ENCODE measurements around the gene STK40.
A peak's percentile ranks its signal among the peaks of the same experiment; 100 is the strongest.

STK40 gene, protein sequence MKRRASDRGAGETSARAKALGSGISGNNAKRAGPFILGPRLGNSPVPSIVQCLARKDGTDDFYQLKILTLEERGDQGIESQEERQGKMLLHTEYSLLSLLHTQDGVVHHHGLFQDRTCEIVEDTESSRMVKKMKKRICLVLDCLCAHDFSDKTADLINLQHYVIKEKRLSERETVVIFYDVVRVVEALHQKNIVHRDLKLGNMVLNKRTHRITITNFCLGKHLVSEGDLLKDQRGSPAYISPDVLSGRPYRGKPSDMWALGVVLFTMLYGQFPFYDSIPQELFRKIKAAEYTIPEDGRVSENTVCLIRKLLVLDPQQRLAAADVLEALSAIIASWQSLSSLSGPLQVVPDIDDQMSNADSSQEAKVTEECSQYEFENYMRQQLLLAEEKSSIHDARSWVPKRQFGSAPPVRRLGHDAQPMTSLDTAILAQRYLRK

DNA sequence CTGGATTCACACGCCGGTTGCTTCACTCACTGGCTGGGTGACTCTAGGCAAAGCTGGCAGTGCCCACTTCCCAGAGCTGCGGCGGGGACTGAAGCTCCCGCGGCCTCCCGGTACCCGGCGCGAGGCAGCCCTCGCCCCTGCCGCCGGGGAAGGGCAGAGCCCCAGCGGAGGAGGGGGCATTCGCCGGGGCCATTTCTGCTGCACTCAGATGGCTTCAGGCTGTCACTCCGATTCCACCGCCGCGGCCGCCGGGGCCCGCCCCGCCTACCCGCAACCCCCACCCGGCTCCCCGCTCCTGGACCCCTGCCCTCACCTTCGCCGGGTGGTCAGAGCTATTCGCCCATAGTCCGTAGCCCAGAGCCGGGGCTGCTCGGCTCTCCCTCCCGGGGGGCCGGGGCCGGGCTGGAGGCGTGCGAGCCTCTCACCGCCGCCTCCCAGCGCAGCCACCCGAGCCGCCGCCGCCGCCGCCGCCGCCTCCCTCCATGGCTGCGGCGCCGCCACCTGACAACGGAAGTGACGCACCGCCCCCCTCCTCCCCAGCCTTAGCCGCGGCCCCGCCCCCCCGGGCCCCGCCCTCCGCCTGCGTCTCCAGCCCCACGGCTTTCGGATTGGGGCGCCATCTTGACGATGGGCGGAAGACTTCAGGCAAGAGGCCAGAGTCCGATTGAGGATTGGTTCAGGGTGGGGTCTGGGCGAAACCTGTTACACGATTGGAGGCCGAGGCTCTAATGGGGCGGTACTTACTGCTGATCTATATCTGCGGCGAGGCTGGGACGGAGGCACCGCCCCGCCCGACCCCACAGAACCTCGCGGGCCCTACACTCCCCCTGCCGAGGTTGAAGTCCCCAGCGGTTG, at the start of gene STK40:
STK40 (minus strand) TSS at position 515 of the 855 bp plus-strand sequence. CDS start 24,592 bp downstream, outside the sequence.
- H3K36me3 ChIP-seq (ENCODE audit: insufficient read depth, low read depth, low read length), result peaks cover 3% of the 10 kb centered on the region; the same call in 1 of the 2 replicates
- no peaks in the 10 kb centered on the region for H3K9me3 ChIP-seq (ENCODE audit: insufficient read depth, low read depth, low read length)
- peak within 1 kb of the TSS; percentile 97 for H3K9ac ChIP-seq (ENCODE audit: low read depth, low read length)
- no peaks in the 10 kb centered on the region for H3K27me3 ChIP-seq (ENCODE audit: insufficient read depth, low read length)
- H3K4me1 ChIP-seq (ENCODE audit: insufficient read depth, low read length), result peaks cover 17% of the 10 kb centered on the region
- peak within 1 kb of the TSS; percentile 91 for H3K27ac ChIP-seq (ENCODE audit: low read length)
- peak within 1 kb of the TSS; percentile 96 for H3K4me3 ChIP-seq (ENCODE audit: low read length)

GRCh38 chr1:36433102-36433501, 47.4 kb upstream of the STK40 start:
- H3K4me3 ChIP-seq (ENCODE audit: low read length), result no peak overlapping the region
- no peak overlapping the region for H3K27ac ChIP-seq (ENCODE audit: low read length)
- no peaks in the 10 kb centered on the region for H3K9me3 ChIP-seq (ENCODE audit: insufficient read depth, low read depth, low read length)
- H3K9ac ChIP-seq (ENCODE audit: low read depth, low read length), result no peak overlapping the region
- no peaks in the 10 kb centered on the region for H3K27me3 ChIP-seq (ENCODE audit: insufficient read depth, low read length)
- H3K4me1 ChIP-seq (ENCODE audit: insufficient read depth, low read length), result no peaks in the 10 kb centered on the region
- H3K36me3 ChIP-seq (ENCODE audit: insufficient read depth, low read depth, low read length), result no peaks in the 10 kb centered on the region

DNA sequence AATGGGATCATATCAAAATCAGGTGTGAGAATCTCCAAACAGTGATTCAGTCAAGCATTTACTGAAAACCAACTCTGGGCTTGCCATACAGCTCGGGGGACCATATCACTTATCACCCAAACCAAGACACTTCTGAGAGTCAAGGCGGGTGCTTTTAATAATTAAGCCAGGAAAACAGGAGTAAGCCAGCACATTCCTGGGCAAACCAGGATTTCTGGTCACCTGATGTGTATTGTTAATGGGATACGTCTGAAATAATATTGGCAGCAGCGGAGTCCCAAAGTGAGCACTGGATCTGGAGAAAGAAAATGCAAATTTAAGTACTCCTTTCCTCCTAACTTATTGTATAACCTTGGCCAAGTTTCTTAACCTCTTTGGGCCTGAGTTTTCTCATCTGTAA, 46.9 kb upstream of the STK40 start:
- Histone ChIP-seq H3K36me3 (ENCODE audit: insufficient read depth, low read depth, low read length) (no peaks in the 10 kb centered on the region), H3K27me3 (ENCODE audit: insufficient read depth, low read length) (no peaks in the 10 kb centered on the region), H3K9ac (ENCODE audit: low read depth, low read length) (no peak overlapping the region), H3K4me3 (ENCODE audit: low read length) (no peak overlapping the region), H3K4me1 (ENCODE audit: insufficient read depth, low read length) (no peaks in the 10 kb centered on the region), H3K27ac (ENCODE audit: low read length) (no peak overlapping the region), H3K9me3 (ENCODE audit: insufficient read depth, low read depth, low read length) (no peaks in the 10 kb centered on the region)

- Histone ChIP-seq H3K4me3 (ENCODE audit: low read length) (no peak overlapping the region), H3K9me3 (ENCODE audit: insufficient read depth, low read depth, low read length) (no peaks in the 10 kb centered on the region), H3K4me1 (ENCODE audit: insufficient read depth, low read length) (no peaks in the 10 kb centered on the region), H3K9ac (ENCODE audit: low read depth, low read length) (no peak overlapping the region), H3K36me3 (ENCODE audit: insufficient read depth, low read depth, low read length) (no peaks in the 10 kb centered on the region), H3K27ac (ENCODE audit: low read length) (no peak overlapping the region), H3K27me3 (ENCODE audit: insufficient read depth, low read length) (no peaks in the 10 kb centered on the region)
These were observed 40.1 kb upstream of the STK40 start for GRCh38 chr1:36425791-36426190.

GRCh38 chr1:36421649-36422048, 35.9 kb upstream of the STK40 start:
- Histone ChIP-seq H3K27ac (ENCODE audit: low read length) (no peak overlapping the region), H3K9ac (ENCODE audit: low read depth, low read length) (no peak overlapping the region), H3K4me1 (ENCODE audit: insufficient read depth, low read length) (no peaks in the 10 kb centered on the region), H3K9me3 (ENCODE audit: insufficient read depth, low read depth, low read length) (no peaks in the 10 kb centered on the region), H3K4me3 (ENCODE audit: low read length) (no peak overlapping the region), H3K36me3 (ENCODE audit: insufficient read depth, low read depth, low read length) (no peaks in the 10 kb centered on the region), H3K27me3 (ENCODE audit: insufficient read depth, low read length) (no peaks in the 10 kb centered on the region)

GRCh38 chr1:36420836-36421317, 35.2 kb upstream of the STK40 start:
- Histone ChIP-seq H3K9me3 (ENCODE audit: insufficient read depth, low read depth, low read length) (no peaks in the 10 kb centered on the region), H3K27me3 (ENCODE audit: insufficient read depth, low read length) (no peaks in the 10 kb centered on the region), H3K4me1 (ENCODE audit: insufficient read depth, low read length) (no peaks in the 10 kb centered on the region), H3K27ac (ENCODE audit: low read length) (no peak overlapping the region), H3K4me3 (ENCODE audit: low read length) (no peak overlapping the region), H3K9ac (ENCODE audit: low read depth, low read length) (no peak overlapping the region), H3K36me3 (ENCODE audit: insufficient read depth, low read depth, low read length) (no peaks in the 10 kb centered on the region)

DNA sequence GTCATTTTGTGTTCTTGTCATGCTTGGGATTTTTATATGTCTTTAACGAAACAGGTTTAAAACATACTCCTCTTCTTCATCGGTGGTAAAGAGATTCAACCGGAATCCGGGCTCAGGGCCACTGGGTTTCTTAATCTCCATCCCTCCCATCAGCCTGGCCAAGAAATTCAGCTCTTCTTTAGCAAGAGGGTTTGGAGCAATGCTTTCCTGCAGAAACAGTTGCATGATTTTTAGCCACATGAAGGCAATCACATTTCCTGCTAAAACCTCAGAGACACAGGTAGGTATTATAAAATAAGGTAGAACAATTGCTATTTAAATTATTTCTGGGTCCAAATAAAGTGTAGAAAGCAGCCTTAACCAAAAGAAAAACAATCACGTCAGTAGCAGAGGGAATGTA, 34.7 kb upstream of the STK40 start:
- no peak overlapping the region for H3K9ac ChIP-seq (ENCODE audit: low read depth, low read length)
- H3K36me3 ChIP-seq (ENCODE audit: insufficient read depth, low read depth, low read length), result no peaks in the 10 kb centered on the region
- H3K27me3 ChIP-seq (ENCODE audit: insufficient read depth, low read length), result no peaks in the 10 kb centered on the region
- no peaks in the 10 kb centered on the region for H3K4me1 ChIP-seq (ENCODE audit: insufficient read depth, low read length)
- no peak overlapping the region for H3K27ac ChIP-seq (ENCODE audit: low read length)
- H3K9me3 ChIP-seq (ENCODE audit: insufficient read depth, low read depth, low read length), result no peaks in the 10 kb centered on the region
- H3K4me3 ChIP-seq (ENCODE audit: low read length), result no peak overlapping the region

GRCh38 chr1:36419569-36419968, 33.8 kb upstream of the STK40 start:
- Histone ChIP-seq H3K9me3 (ENCODE audit: insufficient read depth, low read depth, low read length) (no peaks in the 10 kb centered on the region), H3K4me3 (ENCODE audit: low read length) (no peak overlapping the region), H3K4me1 (ENCODE audit: insufficient read depth, low read length) (no peaks in the 10 kb centered on the region), H3K36me3 (ENCODE audit: insufficient read depth, low read depth, low read length) (no peaks in the 10 kb centered on the region), H3K27ac (ENCODE audit: low read length) (no peak overlapping the region), H3K27me3 (ENCODE audit: insufficient read depth, low read length) (no peaks in the 10 kb centered on the region), H3K9ac (ENCODE audit: low read depth, low read length) (no peak overlapping the region)

GRCh38 chr1:36419140-36419539, 33.4 kb upstream of the STK40 start:
- H3K27ac ChIP-seq (ENCODE audit: low read length), result no peak overlapping the region
- H3K9me3 ChIP-seq (ENCODE audit: insufficient read depth, low read depth, low read length), result no peaks in the 10 kb centered on the region
- no peaks in the 10 kb centered on the region for H3K36me3 ChIP-seq (ENCODE audit: insufficient read depth, low read depth, low read length)
- no peak overlapping the region for H3K4me3 ChIP-seq (ENCODE audit: low read length)
- no peak overlapping the region for H3K9ac ChIP-seq (ENCODE audit: low read depth, low read length)
- no peaks in the 10 kb centered on the region for H3K27me3 ChIP-seq (ENCODE audit: insufficient read depth, low read length)
- no peaks in the 10 kb centered on the region for H3K4me1 ChIP-seq (ENCODE audit: insufficient read depth, low read length)

- H3K9me3 ChIP-seq (ENCODE audit: insufficient read depth, low read depth, low read length), result no peaks in the 10 kb centered on the region
- no peak overlapping the region for H3K27ac ChIP-seq (ENCODE audit: low read length)
- no peak overlapping the region for H3K9ac ChIP-seq (ENCODE audit: low read depth, low read length)
- H3K4me1 ChIP-seq (ENCODE audit: insufficient read depth, low read length), result no peaks in the 10 kb centered on the region
- no peaks in the 10 kb centered on the region for H3K27me3 ChIP-seq (ENCODE audit: insufficient read depth, low read length)
- H3K4me3 ChIP-seq (ENCODE audit: low read length), result no peak overlapping the region
- no peaks in the 10 kb centered on the region for H3K36me3 ChIP-seq (ENCODE audit: insufficient read depth, low read depth, low read length)
These were observed 32.2 kb upstream of the STK40 start for GRCh38 chr1:36417931-36418330.

GRCh38 chr1:36415661-36416326, 30.1 kb upstream of the STK40 start:
- H3K27ac ChIP-seq (ENCODE audit: low read length), result no peak overlapping the region
- peaks cover 3% of the 10 kb centered on the region; the same call in 1 of the 2 replicates for H3K4me1 ChIP-seq (ENCODE audit: insufficient read depth, low read length)
- no peaks in the 10 kb centered on the region for H3K36me3 ChIP-seq (ENCODE audit: insufficient read depth, low read depth, low read length)
- H3K27me3 ChIP-seq (ENCODE audit: insufficient read depth, low read length), result no peaks in the 10 kb centered on the region
- no peaks in the 10 kb centered on the region for H3K9me3 ChIP-seq (ENCODE audit: insufficient read depth, low read depth, low read length)
- no peak overlapping the region for H3K9ac ChIP-seq (ENCODE audit: low read depth, low read length)
- no peak overlapping the region for H3K4me3 ChIP-seq (ENCODE audit: low read length)
